Measurements from ENCODE around the gene MAP3K4. TPM values are rescaled to one million over a fixed set of nuclear protein-coding genes. Genes with fewer than 3 reads are reported as not detected.

MAP3K4 gene
- total and polyA plus RNA-seq, 7 donors = 4.6 to 79.2 (median 22.7) TPM

- H3K27ac ChIP-seq = no peak overlapping the region
Measured at GRCh38 chr6:161088676-161089328, 97.2 kb downstream of the MAP3K4 start.

GRCh38 chr6:161091151-161091550, 99.6 kb downstream of the MAP3K4 start:
- Histone ChIP-seq H3K4me3 (no peak overlapping the region), H3K4me1 (peaks cover 0 to 12% (median 4%) of the 10 kb centered on the region in 4 donors), H3K27me3 (no peaks in the 10 kb centered on the region), H3K27ac (peak overlapping the region in 2 of 4 donors; percentile 23 to 29), H3K36me3 (peaks cover 7 to 92% (median 27%) of the 10 kb centered on the region in 4 donors), H3K9me3 (no peaks in the 10 kb centered on the region)
- WGBS, 2 donors = 90 to 96% methylated on average over 4 of the region's 4 CpGs
- no peak for TF ChIP-seq EP300 (IDR thresholded peaks at IDR 0.05)
- no peak for TF ChIP-seq POLR2AphosphoS5 (IDR thresholded peaks at IDR 0.05)
- TF ChIP-seq POLR2A (IDR thresholded peaks at IDR 0.05) = no peak
- TF ChIP-seq CTCF (IDR thresholded peaks at IDR 0.05) = no peak
- no peak for DNase-seq
- intact Hi-C loops (cut with DNase I) = loop anchor here (10.0 kb wide), 1 partner anchor 156 kb away; no protein-coding TSS in a partner anchor

More at GRCh38 chr6:161088676-161089328, 97.2 kb downstream of the MAP3K4 start:
- Histone ChIP-seq H3K36me3 (peaks cover 7 to 98% (median 29%) of the 10 kb centered on the region in 4 donors), H3K27me3 (no peaks in the 10 kb centered on the region), H3K4me1 (peaks cover 0 to 12% (median 4%) of the 10 kb centered on the region in 4 donors), H3K4me3 (no peak overlapping the region), H3K9me3 (no peaks in the 10 kb centered on the region)
- intact Hi-C loops (cut with DNase I) = no loop called here
- no peak for DNase-seq
- TF ChIP-seq CTCF (IDR thresholded peaks at IDR 0.05) (no peak), POLR2A (IDR thresholded peaks at IDR 0.05) (no peak), EP300 (IDR thresholded peaks at IDR 0.05) (no peak), POLR2AphosphoS5 (IDR thresholded peaks at IDR 0.05) (no peak)
- WGBS, 2 donors = 88 to 89% methylated on average over 2 of the region's 2 CpGs

GRCh38 chr6:161091972-161092701, 100.6 kb downstream of the MAP3K4 start:
- peaks cover 7 to 92% (median 23%) of the 10 kb centered on the region in 4 donors for H3K36me3 ChIP-seq
- peaks cover 0 to 12% (median 4%) of the 10 kb centered on the region in 4 donors for H3K4me1 ChIP-seq
- 86% methylated on average over 6 of the region's 6 CpGs for WGBS, 2 donors
- H3K27ac ChIP-seq = peak overlapping the region in 2 of 4 donors; percentile 29 to 46
- no peaks in the 10 kb centered on the region for H3K9me3 ChIP-seq
- H3K4me3 ChIP-seq = no peak overlapping the region
- no peak for DNase-seq
- TF ChIP-seq EP300 (IDR thresholded peaks at IDR 0.05) = peak in 1 of 4 donors; percentile 14
- peak; percentile 44 to 70 (median 50) for TF ChIP-seq POLR2AphosphoS5 (IDR thresholded peaks at IDR 0.05)
- TF ChIP-seq CTCF (IDR thresholded peaks at IDR 0.05) = no peak
- intact Hi-C loops (cut with DNase I) = loop anchor here (10.0 kb wide), 1 partner anchor 157 kb away; no protein-coding TSS in a partner anchor
- no peaks in the 10 kb centered on the region for H3K27me3 ChIP-seq

GRCh38 chr6:161094955-161095354, 103.4 kb downstream of the MAP3K4 start:
- Histone ChIP-seq H3K27ac (no peak overlapping the region), H3K27me3 (no peaks in the 10 kb centered on the region), H3K4me3 (no peak overlapping the region), H3K9me3 (no peaks in the 10 kb centered on the region), H3K36me3 (peaks cover 0 to 90% (median 22%) of the 10 kb centered on the region in 4 donors), H3K4me1 (peaks cover 0 to 12% (median 4%) of the 10 kb centered on the region in 4 donors)
- TF ChIP-seq CTCF (IDR thresholded peaks at IDR 0.05) = no peak
- no peak for TF ChIP-seq EP300 (IDR thresholded peaks at IDR 0.05)
- no peak for TF ChIP-seq POLR2AphosphoS5 (IDR thresholded peaks at IDR 0.05)
- intact Hi-C loops (cut with DNase I) = loop anchor here (10.0 kb wide), 1 partner anchor 160 kb away; no protein-coding TSS in a partner anchor
- DNase-seq = no peak
- WGBS, 2 donors = 87 to 89% methylated on average over 5 of the region's 5 CpGs

All from sigmoid colon (tissue), 7 donors.